Measurements from ENCODE around the gene SIAH2.

Gene SIAH2

DNA sequence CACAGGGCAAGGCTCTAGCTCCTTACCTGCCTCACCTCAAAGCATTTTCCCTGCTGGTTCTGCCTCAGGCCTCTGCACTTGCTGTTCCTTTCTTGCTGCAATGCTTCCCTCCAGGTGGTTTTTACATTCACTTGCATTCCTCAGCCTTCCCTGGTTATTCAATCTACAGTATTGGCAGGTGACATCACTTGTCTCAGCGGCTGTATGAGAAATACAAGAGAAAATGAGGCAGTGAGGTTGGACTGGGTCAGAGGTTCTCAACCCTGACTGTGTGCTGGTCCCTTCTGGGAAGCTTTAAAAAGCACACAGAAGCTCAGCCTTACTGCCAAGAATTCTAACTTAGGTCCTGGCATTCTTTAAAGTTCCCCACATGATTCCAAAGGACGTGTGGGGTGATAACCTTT lies 26.7 kb downstream of the SIAH2 start:
- TF ChIP-seq, protein P1, sequence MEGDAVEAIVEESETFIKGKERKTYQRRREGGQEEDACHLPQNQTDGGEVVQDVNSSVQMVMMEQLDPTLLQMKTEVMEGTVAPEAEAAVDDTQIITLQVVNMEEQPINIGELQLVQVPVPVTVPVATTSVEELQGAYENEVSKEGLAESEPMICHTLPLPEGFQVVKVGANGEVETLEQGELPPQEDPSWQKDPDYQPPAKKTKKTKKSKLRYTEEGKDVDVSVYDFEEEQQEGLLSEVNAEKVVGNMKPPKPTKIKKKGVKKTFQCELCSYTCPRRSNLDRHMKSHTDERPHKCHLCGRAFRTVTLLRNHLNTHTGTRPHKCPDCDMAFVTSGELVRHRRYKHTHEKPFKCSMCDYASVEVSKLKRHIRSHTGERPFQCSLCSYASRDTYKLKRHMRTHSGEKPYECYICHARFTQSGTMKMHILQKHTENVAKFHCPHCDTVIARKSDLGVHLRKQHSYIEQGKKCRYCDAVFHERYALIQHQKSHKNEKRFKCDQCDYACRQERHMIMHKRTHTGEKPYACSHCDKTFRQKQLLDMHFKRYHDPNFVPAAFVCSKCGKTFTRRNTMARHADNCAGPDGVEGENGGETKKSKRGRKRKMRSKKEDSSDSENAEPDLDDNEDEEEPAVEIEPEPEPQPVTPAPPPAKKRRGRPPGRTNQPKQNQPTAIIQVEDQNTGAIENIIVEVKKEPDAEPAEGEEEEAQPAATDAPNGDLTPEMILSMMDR (IDR thresholded peaks at IDR 0.05; ENCODE audit: borderline replicate concordance, insufficient read depth, low read depth, low read length) = no peak
- H3K4me3 ChIP-seq (ENCODE audit: low read depth, low read length) = no peak overlapping the region

DNA sequence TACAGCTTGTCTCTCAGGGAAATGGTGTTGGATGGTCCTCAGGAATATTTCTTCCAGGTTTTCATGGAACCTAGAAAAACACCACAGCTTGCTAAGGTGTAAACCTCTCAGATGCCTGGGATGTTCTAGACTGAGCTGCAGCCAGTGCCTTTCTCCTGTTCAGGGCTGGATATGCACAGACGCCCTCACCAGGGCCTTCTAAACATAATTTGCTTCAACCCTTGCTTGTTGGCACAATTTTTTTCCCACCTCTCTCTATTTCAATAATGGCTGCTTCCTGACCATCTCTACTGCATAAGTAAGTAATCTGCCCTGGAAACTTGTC lies 28.2 kb downstream of the SIAH2 start:
- TF ChIP-seq, protein P1 (IDR thresholded peaks at IDR 0.05; ENCODE audit: borderline replicate concordance, insufficient read depth, low read depth, low read length) = no peak
- H3K4me3 ChIP-seq (ENCODE audit: low read depth, low read length) = no peak overlapping the region

DNA sequence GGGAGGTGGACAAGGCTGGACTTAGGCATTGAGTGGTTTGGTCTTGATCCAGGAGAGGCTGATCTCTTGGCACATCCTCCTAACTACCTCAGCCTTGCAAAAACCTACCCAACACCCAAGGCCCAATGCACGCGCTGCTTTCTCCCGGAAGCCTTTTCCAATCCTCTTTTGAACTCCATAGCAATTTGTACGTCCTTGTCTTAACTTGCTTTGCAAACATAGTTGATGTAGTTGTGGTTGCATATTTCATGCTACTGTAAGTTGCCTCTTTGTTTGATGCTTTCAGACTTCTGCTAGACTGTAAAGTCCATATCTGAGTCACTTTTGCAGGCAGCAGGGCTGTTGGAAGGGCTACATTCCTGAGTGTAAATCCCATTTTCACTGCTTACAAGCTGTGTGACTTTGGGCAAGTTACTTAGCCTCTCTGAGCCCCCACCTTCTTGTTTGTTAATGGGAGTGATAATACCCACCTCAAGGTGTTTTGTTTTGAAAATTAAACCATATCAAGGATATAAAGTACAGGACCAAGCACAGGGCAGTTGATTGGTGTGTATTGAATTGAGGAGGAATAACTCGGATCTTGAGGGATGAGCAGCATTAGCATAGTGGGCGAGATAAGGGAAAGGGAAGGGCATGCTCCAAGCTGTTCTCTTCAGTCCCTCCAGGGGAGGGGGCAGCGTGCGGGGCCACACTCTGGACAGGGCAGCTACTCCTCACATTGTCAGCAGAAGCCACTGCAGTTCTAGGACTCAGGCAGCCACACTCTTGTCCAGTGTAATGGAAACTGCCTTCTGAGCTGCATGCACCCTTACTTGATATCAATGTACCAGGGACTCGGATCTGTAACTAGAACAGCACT lies 28.8 kb downstream of the SIAH2 start:
- H3K4me3 ChIP-seq (ENCODE audit: low read depth, low read length) = no peak overlapping the region
- TF ChIP-seq, protein P1 (IDR thresholded peaks at IDR 0.05; ENCODE audit: borderline replicate concordance, insufficient read depth, low read depth, low read length) = no peak

DNA sequence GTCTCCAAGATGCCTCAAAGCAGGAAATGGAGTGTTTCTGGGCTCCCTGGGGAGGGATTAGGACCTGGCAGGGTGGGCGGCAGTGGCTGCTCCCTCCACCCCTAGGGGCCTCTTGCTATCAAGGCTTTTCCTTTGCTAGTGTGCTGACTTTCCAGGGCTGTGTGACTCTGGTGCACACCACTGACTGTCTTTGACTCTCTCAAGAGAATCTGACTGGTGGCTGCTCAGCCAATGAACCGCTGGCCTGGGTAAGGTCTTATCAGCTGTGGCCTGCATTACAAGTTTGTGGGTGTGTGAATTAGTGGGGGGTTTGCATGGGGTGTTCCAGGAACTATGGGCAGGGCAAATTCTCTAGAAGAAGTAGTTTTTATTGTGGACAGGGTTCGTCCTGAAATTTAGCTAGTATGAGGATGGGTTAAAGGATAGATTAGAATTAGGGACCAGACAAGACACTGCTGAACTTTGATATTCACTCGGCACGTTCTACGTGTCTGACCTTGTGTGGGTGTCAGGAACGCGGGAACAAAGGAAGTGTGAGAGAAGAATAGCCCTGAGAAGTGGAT lies 29.5 kb downstream of the SIAH2 start:
- TF ChIP-seq, protein P1 (IDR thresholded peaks at IDR 0.05; ENCODE audit: borderline replicate concordance, insufficient read depth, low read depth, low read length) = no peak
- no peak overlapping the region for H3K4me3 ChIP-seq (ENCODE audit: low read depth, low read length)

DNA sequence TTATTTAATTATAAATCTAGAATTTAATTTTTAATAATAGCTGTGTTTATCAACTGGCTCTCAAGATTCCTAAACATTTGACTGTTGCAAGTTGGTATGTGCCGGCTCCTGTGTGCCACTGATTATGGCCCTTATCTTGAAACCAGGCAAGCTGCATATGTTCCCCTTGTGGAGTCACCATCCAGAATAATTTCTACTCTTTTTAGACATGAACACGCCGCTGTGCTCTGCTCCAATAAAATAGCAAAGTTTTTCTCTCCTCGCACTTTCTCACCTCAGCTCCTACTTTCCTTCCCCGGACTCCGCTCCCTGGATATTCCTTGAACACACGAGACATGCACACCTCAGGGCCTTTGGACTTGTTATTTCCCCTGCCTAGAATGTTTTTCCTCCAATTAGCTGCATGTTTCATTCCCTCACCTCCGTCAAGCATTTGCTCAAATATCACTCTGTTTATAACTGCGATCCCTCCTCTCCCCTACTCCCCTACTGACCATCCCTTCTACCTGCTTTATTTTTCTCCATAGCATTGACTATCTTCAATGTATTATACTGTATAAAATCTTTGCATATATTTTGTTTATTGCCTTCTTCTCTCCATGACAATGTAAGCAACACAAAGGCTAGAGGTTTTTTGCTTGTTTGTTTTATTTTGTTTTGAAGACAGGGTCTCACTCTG lies 33.1 kb downstream of the SIAH2 start:
- TF ChIP-seq, protein P1 (IDR thresholded peaks at IDR 0.05; ENCODE audit: borderline replicate concordance, insufficient read depth, low read depth, low read length) = no peak
- H3K4me3 ChIP-seq (ENCODE audit: low read depth, low read length) = no peak overlapping the region

DNA sequence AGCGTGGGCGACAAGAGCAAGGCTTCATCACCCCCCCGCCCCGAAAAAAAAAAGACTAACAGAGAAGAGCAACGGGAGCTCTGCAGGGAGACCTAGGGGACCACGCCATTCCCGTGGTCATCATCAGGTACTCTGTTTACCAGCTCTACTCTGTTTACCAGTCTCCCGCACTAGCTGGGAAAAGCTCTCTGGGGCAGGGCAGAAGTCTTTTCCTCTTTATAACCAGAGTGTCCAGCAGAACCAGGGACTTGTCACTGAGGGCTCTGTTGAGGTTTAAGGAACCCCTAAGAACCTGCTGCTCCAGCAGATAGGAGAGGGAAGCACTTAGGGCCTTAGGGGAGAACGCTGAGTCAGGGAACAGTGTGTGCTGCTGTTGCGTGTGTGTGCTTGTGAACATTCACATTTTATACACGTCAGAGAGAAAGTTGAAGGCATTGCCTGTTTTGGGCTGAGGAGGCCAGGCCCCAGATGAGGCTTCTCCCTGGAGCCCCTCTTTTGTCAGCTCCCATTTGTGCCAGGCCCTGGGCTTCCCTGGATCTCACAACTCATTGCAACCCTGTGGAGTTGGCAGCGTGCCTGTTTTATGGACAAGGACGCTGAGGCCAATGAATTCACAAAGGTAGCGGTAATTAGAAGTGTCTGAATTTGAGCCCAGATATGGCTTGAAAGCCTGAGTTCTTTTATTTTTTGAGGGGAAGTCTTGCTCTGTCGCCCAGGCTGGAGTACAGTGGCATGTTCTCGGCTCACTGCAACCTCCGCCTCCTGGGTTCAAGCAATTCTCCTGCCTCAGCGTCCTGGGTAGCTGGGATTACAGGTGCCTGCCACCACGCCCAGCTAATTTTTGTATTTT lies 35.1 kb downstream of the SIAH2 start:
- no peak overlapping the region for H3K4me3 ChIP-seq (ENCODE audit: low read depth, low read length)

More for the DNA sequence above, 35.1 kb downstream of the SIAH2 start:
- TF ChIP-seq, protein P1 (IDR thresholded peaks at IDR 0.05; ENCODE audit: borderline replicate concordance, insufficient read depth, low read depth, low read length) = no peak
